GM06990 (cell line): ENCODE data around the gene RYR1.
A peak's percentile ranks its signal among the peaks of the same experiment; 100 is the strongest.

ENCODE experiments used
- DNase-seq: peaks from one replicate; pipeline ENCODE4 v3.0.0-alpha.2; 2011; ENCODE audit not compliant: insufficient read length; ENCODE audit errors: extremely low read depth
- H3K27me3 ChIP-seq: replicated peaks from 2 replicates; pipeline ENCODE4 v1.6.0; 2011; ENCODE audit warnings: low read length; ENCODE audit not compliant: control insufficient read depth, insufficient read depth
- H3K36me3 ChIP-seq: 2 replicates; pipeline ENCODE4 v1.5.1; 2011; ENCODE audit warnings: low read length; ENCODE audit not compliant: control insufficient read depth, insufficient read depth
- H3K4me3 ChIP-seq: replicated peaks from 2 replicates; pipeline ENCODE4 v1.5.1; 2011; ENCODE audit warnings: low read depth, mild to moderate bottlenecking, control low read depth, low read length
- CTCF ChIP-seq: IDR thresholded peaks from 2 replicates; pipeline ENCODE4 v1.5.1; 2011; ENCODE audit warnings: low read length, control low read depth, mild to moderate bottlenecking, inconsistent platforms; ENCODE audit not compliant: insufficient read depth, poor library complexity, severe bottlenecking

The RYR1 gene

GRCh38 chr19:38389957-38390924 is 43.2 kb upstream of the RYR1 start:
- Histone ChIP-seq H3K36me3 (no peaks in the 10 kb centered on the region; the same call in none of the 2 replicates), H3K27me3 (peaks cover 1% of the 10 kb centered on the region), H3K4me3 (no peak overlapping the region)
- no peak for DNase-seq
- TF ChIP-seq CTCF: no peak

- DNase-seq: no peak
- Histone ChIP-seq H3K36me3 (no peaks in the 10 kb centered on the region), H3K4me3 (no peak overlapping the region), H3K27me3 (peaks cover 1% of the 10 kb centered on the region)
- TF ChIP-seq CTCF: no peak
These were observed 41.5 kb upstream of the RYR1 start for GRCh38 chr19:38391911-38392464.

GRCh38 chr19:38392707-38393308 is 40.7 kb upstream of the RYR1 start:
- Histone ChIP-seq H3K4me3 (no peak overlapping the region), H3K36me3 (no peaks in the 10 kb centered on the region), H3K27me3 (peaks cover 1% of the 10 kb centered on the region)
- TF ChIP-seq CTCF: no peak
- DNase-seq: no peak

GRCh38 chr19:38394488-38394887 is 39.0 kb upstream of the RYR1 start:
- peak; percentile 56 for DNase-seq
- H3K36me3 ChIP-seq: no peaks in the 10 kb centered on the region
- H3K4me3 ChIP-seq: no peak overlapping the region
- H3K27me3 ChIP-seq: no peaks in the 10 kb centered on the region; the same call in none of the 2 replicates
- TF ChIP-seq CTCF: no peak

- H3K27me3 ChIP-seq: no peaks in the 10 kb centered on the region; the same call in none of the 2 replicates
- DNase-seq: peak; percentile 46
- no peaks in the 10 kb centered on the region for H3K36me3 ChIP-seq
- peak overlapping the region; percentile 10 for H3K4me3 ChIP-seq
- no peak for TF ChIP-seq CTCF
These were observed 37.9 kb upstream of the RYR1 start for GRCh38 chr19:38395381-38396114.
